OCI-LY7 (cell line): ENCODE results near the gene PSPN.

ENCODE experiments used
- EZH2phosphoT487 ChIP-seq: fragments of 200-600 bp; sonication (generic); IDR thresholded peaks from 2 replicates; pipeline ENCODE4 v1.6.1; 2018; ENCODE audit warnings: low read depth, borderline replicate concordance, mild to moderate bottlenecking, mixed run types, antibody characterized with exemption, low read length, moderate library complexity, mixed read lengths
- TF ChIP-seq, protein P1 (sequence below): fragments of 200-600 bp; sonication (generic); conservative IDR thresholded peaks from 2 replicates; pipeline ENCODE4 v1.5.1; 2014; ENCODE audit warnings: mild to moderate bottlenecking, antibody characterized with exemption, low read length, moderate library complexity, mixed read lengths

DNA sequence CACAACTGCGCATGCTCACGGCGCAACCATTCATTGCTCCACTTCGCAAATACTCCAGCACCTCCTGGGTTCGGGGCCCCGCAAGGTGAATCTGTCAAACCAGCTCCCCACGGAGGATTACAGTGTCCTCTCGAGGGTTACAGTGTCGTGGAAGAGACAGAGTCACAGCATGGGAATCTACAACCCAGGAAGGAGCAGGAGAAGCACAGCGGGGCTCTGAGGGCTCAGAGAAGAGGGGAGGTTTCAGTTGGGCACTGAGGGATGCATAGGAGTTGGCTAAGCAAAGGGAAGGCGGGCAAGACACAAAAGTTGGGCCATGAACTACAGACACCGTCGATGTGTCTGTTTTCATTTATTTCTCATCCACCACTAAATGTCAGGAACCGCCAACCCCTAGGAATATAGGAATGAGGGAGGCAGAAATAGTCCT, 18.3 kb upstream of the PSPN start:
- TF ChIP-seq, protein P1, sequence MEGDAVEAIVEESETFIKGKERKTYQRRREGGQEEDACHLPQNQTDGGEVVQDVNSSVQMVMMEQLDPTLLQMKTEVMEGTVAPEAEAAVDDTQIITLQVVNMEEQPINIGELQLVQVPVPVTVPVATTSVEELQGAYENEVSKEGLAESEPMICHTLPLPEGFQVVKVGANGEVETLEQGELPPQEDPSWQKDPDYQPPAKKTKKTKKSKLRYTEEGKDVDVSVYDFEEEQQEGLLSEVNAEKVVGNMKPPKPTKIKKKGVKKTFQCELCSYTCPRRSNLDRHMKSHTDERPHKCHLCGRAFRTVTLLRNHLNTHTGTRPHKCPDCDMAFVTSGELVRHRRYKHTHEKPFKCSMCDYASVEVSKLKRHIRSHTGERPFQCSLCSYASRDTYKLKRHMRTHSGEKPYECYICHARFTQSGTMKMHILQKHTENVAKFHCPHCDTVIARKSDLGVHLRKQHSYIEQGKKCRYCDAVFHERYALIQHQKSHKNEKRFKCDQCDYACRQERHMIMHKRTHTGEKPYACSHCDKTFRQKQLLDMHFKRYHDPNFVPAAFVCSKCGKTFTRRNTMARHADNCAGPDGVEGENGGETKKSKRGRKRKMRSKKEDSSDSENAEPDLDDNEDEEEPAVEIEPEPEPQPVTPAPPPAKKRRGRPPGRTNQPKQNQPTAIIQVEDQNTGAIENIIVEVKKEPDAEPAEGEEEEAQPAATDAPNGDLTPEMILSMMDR = no peak
- no peak for TF ChIP-seq EZH2phosphoT487
